Uterus (tissue), 4 donors: Measurements from ENCODE around the gene CEND1. TPM values are rescaled to one million over a fixed set of nuclear protein-coding genes. Genes with fewer than 3 reads are reported as not detected.

ENCODE experiments used
- DNase-seq, 2 donors: peaks; one replicate each; pipeline ENCODE4 v3.0.0-alpha.2; 2019 to 2020
- H3K27ac ChIP-seq, 2 donors: fragments of 200-600 bp; sonication (generic); 1 replicate in 1 of 2; 2 replicates in 1 of 2; pipeline ENCODE4 v1.5.1; 2016 to 2018
- H3K27me3 ChIP-seq, 2 donors: fragments of 200-600 bp; sonication (generic); one replicate each; pipeline ENCODE4 v1.5.1; 2018 to 2019; ENCODE audit warnings: control low read depth in 1 of 2
- H3K36me3 ChIP-seq, 2 donors: fragments of 200-600 bp; sonication (generic); one replicate each; pipeline ENCODE4 v1.5.1; 2019; ENCODE audit warnings: control low read depth in 1 of 2
- H3K4me1 ChIP-seq, 2 donors: fragments of 200-600 bp; sonication (generic); one replicate each; pipeline ENCODE4 v1.5.1; 2018 to 2019; ENCODE audit warnings: control low read depth in 1 of 2
- H3K4me3 ChIP-seq, 2 donors: fragments of 200-600 bp; sonication (generic); 1 replicate in 1 of 2; 2 replicates in 1 of 2; pipeline ENCODE4 v1.5.1; 2018 to 2019; ENCODE audit warnings: mild to moderate bottlenecking in 1 of 2
- H3K9me3 ChIP-seq, 2 donors: fragments of 200-600 bp; sonication (generic); one replicate each; pipeline ENCODE4 v1.5.1; 2019; ENCODE audit warnings: control low read depth in 1 of 2
- POLR2A ChIP-seq, 2 donors: fragments of 450-650 bp; IDR thresholded peaks; one replicate each; pipeline ENCODE4 v1.6.1; 2016; ENCODE audit warnings: antibody characterized with exemption in 2 of 2, mild to moderate bottlenecking in 1 of 2, moderate library complexity in 1 of 2
- intact Hi-C: fragments of 100-400 bp; cut with DNase I; formaldehyde crosslinking; loops from one replicate; pipeline ENCODE4 v1.15.1; 2023; ENCODE audit warnings: low total_unique reads
- total RNA-seq, 4 donors: library from RNA; depleted of rRNA in 3 of 4; stranded (reverse); fragments of >200 nt in 3 of 4; gene quantifications; one replicate each; pipeline versions ENCODE4 v1.1.0 to v1.2.4, GENCODE V29; 2014 to 2023
- TF ChIP-seq, protein P1 (sequence below), 4 experiments: fragments of 200-600 bp in 2 of 4; fragments of 450-650 bp in 2 of 4; sonication (generic) in 2 of 4; IDR thresholded peaks; one replicate each; pipeline ENCODE4 v1.5.1; 2016 to 2019; ENCODE audit warnings: antibody characterized with exemption in 4 of 4, mild to moderate bottlenecking in 2 of 4, moderate library complexity in 1 of 4
- donor health status: DM: yes; HTN: yes; CAD: no.

Gene CEND1
- total RNA-seq, 4 donors from 2014 or later = 0.41 TPM; not detected in 3

DNA sequence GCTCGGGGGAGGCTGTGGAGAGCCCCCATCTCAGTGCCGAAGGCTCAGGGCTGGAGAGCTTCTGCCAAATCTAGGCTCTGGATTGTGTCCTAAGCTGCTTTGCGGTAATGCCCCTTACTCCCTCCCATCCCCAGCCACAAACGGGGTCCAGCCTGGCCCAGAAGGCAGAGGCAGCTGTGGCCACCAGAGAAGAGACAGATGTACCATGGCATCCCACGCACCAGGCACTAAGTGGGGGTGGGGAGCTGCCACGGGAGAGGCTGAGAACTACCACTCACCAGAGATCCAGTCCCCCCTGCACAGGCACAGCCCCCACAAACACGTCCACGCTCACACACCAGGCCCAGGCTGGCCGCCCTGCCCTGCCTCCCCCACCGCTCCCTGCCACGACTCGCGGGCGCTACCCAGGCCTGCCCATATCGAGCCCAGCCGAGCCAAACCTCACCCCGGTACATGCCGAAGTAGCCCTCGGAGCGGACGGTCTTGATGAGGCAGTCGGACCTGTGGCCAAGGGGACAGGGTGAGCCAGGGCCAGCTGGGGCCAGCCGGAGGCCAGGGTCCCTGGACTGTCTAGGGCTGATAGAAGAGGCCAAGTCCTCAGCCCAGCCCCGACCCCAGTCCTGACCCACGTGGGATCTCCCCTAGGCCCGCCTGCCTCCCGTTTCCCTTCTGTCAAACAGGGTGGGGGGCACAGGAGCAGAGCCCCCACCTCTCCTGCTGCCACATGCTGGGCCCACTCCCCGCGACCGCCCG is 4.3 kb upstream of the CEND1 start:
- no peaks in the 10 kb centered on the region for H3K9me3 ChIP-seq
- peaks cover 6 to 22% of the 10 kb centered on the region in 2 donors for H3K4me1 ChIP-seq
- no peak overlapping the region for H3K4me3 ChIP-seq
- no peak overlapping the region for H3K27ac ChIP-seq
- H3K27me3 ChIP-seq = peaks cover 0 to 4% of the 10 kb centered on the region in 2 donors
- intact Hi-C loops = no loop called here
- no peak for DNase-seq
- H3K36me3 ChIP-seq = no peaks in the 10 kb centered on the region
- TF ChIP-seq POLR2A (IDR thresholded peaks at IDR 0.05) = no peak
- TF ChIP-seq, protein P1, sequence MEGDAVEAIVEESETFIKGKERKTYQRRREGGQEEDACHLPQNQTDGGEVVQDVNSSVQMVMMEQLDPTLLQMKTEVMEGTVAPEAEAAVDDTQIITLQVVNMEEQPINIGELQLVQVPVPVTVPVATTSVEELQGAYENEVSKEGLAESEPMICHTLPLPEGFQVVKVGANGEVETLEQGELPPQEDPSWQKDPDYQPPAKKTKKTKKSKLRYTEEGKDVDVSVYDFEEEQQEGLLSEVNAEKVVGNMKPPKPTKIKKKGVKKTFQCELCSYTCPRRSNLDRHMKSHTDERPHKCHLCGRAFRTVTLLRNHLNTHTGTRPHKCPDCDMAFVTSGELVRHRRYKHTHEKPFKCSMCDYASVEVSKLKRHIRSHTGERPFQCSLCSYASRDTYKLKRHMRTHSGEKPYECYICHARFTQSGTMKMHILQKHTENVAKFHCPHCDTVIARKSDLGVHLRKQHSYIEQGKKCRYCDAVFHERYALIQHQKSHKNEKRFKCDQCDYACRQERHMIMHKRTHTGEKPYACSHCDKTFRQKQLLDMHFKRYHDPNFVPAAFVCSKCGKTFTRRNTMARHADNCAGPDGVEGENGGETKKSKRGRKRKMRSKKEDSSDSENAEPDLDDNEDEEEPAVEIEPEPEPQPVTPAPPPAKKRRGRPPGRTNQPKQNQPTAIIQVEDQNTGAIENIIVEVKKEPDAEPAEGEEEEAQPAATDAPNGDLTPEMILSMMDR (IDR thresholded peaks at IDR 0.05) = no peak

DNA sequence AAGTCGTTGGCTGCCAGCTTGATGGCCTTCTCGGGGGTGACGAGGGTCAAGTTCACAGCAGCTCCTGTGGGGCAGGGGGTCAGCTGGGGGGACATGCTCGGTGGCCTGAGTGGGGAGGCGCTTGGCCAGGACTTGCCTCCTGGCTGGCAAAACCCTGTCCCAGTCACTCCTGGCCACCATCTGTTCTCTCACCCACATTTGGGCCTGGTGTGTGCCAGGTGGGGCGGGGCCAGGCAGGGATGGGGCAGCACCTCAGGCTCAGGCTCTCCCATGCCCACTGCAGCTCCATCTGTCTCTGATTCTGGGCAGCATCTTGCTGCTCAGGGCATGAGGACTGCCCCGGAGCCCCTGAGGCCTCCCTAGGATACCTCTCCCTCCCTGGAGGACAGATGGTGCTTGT is 3.7 kb upstream of the CEND1 start:
- Histone ChIP-seq H3K36me3 (no peaks in the 10 kb centered on the region), H3K4me1 (peaks cover 6 to 22% of the 10 kb centered on the region in 2 donors), H3K9me3 (no peaks in the 10 kb centered on the region), H3K27ac (no peak overlapping the region), H3K27me3 (peaks cover 0 to 4% of the 10 kb centered on the region in 2 donors), H3K4me3 (no peak overlapping the region)
- TF ChIP-seq POLR2A (IDR thresholded peaks at IDR 0.05) = no peak
- TF ChIP-seq, protein P1 (IDR thresholded peaks at IDR 0.05) = no peak
- DNase-seq = no peak
- intact Hi-C loops = no loop called here

DNA sequence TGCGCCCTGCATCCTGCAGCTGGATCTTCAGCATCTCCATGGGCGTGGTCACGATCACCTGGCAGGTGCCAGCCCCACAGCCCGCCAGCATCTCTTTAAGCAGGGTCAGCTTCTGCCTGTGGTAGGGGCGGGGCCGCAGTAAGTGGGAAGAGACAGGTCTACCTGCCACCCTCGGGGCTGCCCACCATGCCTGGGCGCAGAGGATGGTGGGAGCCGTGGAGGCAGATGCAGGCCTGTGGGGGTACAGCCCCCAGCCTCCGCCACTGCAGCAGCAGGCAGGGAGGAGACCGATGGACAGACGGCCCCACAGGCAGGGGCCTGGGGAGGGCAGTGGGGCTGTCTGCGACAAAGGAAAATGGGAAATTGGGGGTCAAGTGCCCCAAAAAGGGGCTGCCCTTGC is 3.0 kb upstream of the CEND1 start:
- TF ChIP-seq, protein P1 (IDR thresholded peaks at IDR 0.05) = no peak
- no peak for TF ChIP-seq POLR2A (IDR thresholded peaks at IDR 0.05)
- Histone ChIP-seq H3K27me3 (peaks cover 0 to 4% of the 10 kb centered on the region in 2 donors), H3K36me3 (no peaks in the 10 kb centered on the region), H3K4me1 (peaks cover 6 to 22% of the 10 kb centered on the region in 2 donors), H3K4me3 (no peak overlapping the region), H3K27ac (no peak overlapping the region), H3K9me3 (no peaks in the 10 kb centered on the region)
- intact Hi-C loops = no loop called here
- no peak for DNase-seq

DNA sequence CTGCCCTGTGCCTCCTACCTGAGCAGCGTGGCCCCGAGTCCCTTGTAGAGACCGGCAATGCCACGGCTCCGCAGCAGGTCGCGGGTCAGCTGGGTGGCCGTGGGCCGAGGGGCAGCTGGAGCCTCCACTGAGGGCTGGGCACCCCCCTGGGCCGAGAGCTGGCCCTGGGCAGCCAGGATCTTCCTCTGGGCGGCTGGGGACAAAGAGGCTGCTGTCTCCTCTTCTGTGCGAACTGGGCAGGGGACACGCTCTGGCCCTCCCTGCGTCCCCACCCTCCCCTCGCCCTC is 2.6 kb upstream of the CEND1 start:
- Histone ChIP-seq H3K27me3 (peaks cover 0 to 4% of the 10 kb centered on the region in 2 donors), H3K36me3 (no peaks in the 10 kb centered on the region), H3K27ac (no peak overlapping the region), H3K4me3 (no peak overlapping the region), H3K9me3 (no peaks in the 10 kb centered on the region), H3K4me1 (peaks cover 6 to 22% of the 10 kb centered on the region in 2 donors)
- no peak for DNase-seq
- intact Hi-C loops = no loop called here
- TF ChIP-seq, protein P1 (IDR thresholded peaks at IDR 0.05) = no peak
- TF ChIP-seq POLR2A (IDR thresholded peaks at IDR 0.05) = no peak

DNA sequence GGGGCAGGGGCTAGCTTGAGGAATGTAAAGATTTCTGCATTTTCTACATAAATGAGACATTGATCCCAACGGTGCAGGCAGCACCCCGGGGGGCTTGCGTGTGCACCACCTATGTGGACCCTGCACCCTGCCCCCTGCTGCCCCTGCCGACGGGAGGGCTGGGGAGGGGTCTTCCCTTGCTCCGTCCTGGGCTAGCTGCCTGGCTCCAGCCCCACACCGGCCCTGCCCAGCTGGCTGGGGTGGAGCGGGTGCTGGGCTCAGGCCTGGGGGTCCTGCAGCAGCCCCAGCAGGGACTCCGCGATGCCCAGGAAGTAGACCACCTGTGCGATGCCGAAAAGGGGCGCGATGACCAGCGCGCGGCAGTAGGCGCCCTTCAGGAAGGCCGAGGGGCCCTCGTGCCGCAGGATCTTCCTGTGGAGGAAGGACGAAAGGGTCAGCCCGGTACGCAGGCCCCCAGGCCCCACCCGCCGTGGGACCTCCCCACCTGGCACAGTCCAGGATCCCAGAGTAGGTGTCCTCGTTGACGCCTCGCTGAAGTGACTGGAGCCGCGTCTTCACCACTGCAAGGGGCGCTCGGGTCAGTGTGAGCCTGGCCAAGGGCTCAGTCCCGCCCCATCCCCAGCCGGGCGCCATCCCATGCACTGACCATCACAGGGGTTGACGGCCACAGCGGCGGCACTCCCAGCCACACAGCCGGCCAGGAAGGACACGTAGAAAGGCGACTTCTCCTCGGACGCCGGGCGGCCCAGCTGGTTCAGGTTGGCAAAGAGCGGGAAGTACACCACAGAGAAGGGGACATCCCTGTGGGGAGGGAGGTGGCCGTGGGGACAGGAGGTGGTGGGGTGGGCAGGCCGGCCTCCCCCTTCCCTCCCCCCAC is 2.0 kb upstream of the CEND1 start:
- intact Hi-C loops = no loop called here
- Histone ChIP-seq H3K36me3 (no peaks in the 10 kb centered on the region), H3K4me3 (no peak overlapping the region), H3K27ac (no peak overlapping the region), H3K9me3 (no peaks in the 10 kb centered on the region), H3K4me1 (peaks cover 6 to 18% of the 10 kb centered on the region in 2 donors), H3K27me3 (peaks cover 0 to 4% of the 10 kb centered on the region in 2 donors)
- DNase-seq = no peak
- TF ChIP-seq POLR2A (IDR thresholded peaks at IDR 0.05) = no peak
- TF ChIP-seq, protein P1 (IDR thresholded peaks at IDR 0.05) = no peak
